GM18508 (cell line): ENCODE results near the gene PSMD8.

Experiments used
- ATAC-seq: cut with Tn5 transposase; IDR thresholded peaks from one replicate; pipeline ENCODE4 v1.9.1; 2021; ENCODE audit warnings: moderate number of reproducible peaks; ENCODE audit not compliant: insufficient read depth, unreplicated experiment

PSMD8 gene

GRCh38 chr19:38386300-38386970 is 12.1 kb downstream of the PSMD8 start:
- ATAC-seq: no peak

GRCh38 chr19:38386971-38387549 is 12.7 kb downstream of the PSMD8 start:
- no peak for ATAC-seq

- ATAC-seq: no peak
These were observed 13.4 kb downstream of the PSMD8 start, which contains the start of gene GGN for GRCh38 chr19:38387550-38388348. GGN (minus strand) TSS chr19:38388034; CDS start chr19:38387261, 773 bp downstream.

- no peak for ATAC-seq
These were observed 14.2 kb downstream of the PSMD8 start, which contains the start of gene SPRED3 for GRCh38 chr19:38388349-38389100. SPRED3 (plus strand) TSS chr19:38388697; CDS start chr19:38390303, 1,606 bp downstream.

- no peak for ATAC-seq
These were observed 14.9 kb downstream of the PSMD8 start for GRCh38 chr19:38389101-38389925.

- no peak for ATAC-seq
These were observed 15.9 kb downstream of the PSMD8 start for GRCh38 chr19:38389957-38390924.

GRCh38 chr19:38391911-38392464 is 17.6 kb downstream of the PSMD8 start:
- no peak for ATAC-seq

GRCh38 chr19:38392707-38393308 is 18.4 kb downstream of the PSMD8 start:
- ATAC-seq: no peak

- ATAC-seq: no peak
These were observed 20.1 kb downstream of the PSMD8 start for GRCh38 chr19:38394488-38394887.

GRCh38 chr19:38395381-38396114 is 21.2 kb downstream of the PSMD8 start:
- ATAC-seq: no peak

GRCh38 chr19:38399081-38399480 is 24.7 kb downstream of the PSMD8 start:
- ATAC-seq: no peak

- no peak for ATAC-seq
These were observed 25.2 kb downstream of the PSMD8 start for GRCh38 chr19:38399537-38399936.

- no peak for ATAC-seq
These were observed 26.0 kb downstream of the PSMD8 start for GRCh38 chr19:38400361-38400760.

- no peak for ATAC-seq
These were observed 26.8 kb downstream of the PSMD8 start for GRCh38 chr19:38401148-38401547.

GRCh38 chr19:38402623-38402966 is 28.2 kb downstream of the PSMD8 start:
- no peak for ATAC-seq

- ATAC-seq: peak; percentile 71
These were observed 28.8 kb downstream of the PSMD8 start, which contains the start of gene FAM98C for GRCh38 chr19:38402967-38403674. FAM98C (plus strand) TSS chr19:38403093; CDS start chr19:38403154, 61 bp downstream.
